Measurements from ENCODE around the gene TUFM.

Gene TUFM

GRCh38 chr16:28839899-28840298 lies 6.2 kb downstream of the TUFM start:
- in situ Hi-C loops (cut with MboI; ENCODE audit: low pct_unique_long_range_greater_than_20kb, low sequenced_read_pairs, unreplicated experiment), result no loop called here
- DNase-seq (ENCODE audit: low spot score), result no peak
- TF ChIP-seq, protein P1, sequence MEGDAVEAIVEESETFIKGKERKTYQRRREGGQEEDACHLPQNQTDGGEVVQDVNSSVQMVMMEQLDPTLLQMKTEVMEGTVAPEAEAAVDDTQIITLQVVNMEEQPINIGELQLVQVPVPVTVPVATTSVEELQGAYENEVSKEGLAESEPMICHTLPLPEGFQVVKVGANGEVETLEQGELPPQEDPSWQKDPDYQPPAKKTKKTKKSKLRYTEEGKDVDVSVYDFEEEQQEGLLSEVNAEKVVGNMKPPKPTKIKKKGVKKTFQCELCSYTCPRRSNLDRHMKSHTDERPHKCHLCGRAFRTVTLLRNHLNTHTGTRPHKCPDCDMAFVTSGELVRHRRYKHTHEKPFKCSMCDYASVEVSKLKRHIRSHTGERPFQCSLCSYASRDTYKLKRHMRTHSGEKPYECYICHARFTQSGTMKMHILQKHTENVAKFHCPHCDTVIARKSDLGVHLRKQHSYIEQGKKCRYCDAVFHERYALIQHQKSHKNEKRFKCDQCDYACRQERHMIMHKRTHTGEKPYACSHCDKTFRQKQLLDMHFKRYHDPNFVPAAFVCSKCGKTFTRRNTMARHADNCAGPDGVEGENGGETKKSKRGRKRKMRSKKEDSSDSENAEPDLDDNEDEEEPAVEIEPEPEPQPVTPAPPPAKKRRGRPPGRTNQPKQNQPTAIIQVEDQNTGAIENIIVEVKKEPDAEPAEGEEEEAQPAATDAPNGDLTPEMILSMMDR (IDR thresholded peaks at IDR 0.05; ENCODE audit: extremely low read depth, insufficient read depth, missing control alignments), result no peak

GRCh38 chr16:28839004-28839639 lies 7.0 kb downstream of the TUFM start:
- DNase-seq (ENCODE audit: low spot score), result no peak
- TF ChIP-seq, protein P1 (IDR thresholded peaks at IDR 0.05; ENCODE audit: extremely low read depth, insufficient read depth, missing control alignments), result no peak
- in situ Hi-C loops (cut with MboI; ENCODE audit: low pct_unique_long_range_greater_than_20kb, low sequenced_read_pairs, unreplicated experiment), result no loop called here

DNA sequence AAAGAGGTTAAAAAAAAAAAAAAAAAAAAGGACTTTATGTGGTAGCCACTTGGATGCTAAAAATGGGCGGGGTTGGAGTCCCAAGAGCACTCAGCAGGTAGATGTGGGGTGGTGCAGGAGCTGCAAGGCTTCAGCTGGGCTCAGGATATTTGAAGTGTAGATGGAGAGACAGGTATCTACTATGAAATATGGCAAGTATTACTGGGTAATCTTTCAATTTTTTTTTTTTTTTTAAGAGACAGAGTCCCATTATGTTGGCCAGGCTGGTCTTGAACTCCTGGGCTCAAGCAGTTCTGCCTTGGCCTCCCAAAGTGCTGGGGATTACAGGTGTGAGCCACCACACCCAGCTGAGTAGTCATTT lies 7.6 kb downstream of the TUFM start:
- no peak for DNase-seq (ENCODE audit: low spot score)
- in situ Hi-C loops (cut with MboI; ENCODE audit: low pct_unique_long_range_greater_than_20kb, low sequenced_read_pairs, unreplicated experiment), result no loop called here

GRCh38 chr16:28837672-28838557 lies 8.2 kb downstream of the TUFM start:
- TF ChIP-seq, protein P1 (IDR thresholded peaks at IDR 0.05; ENCODE audit: extremely low read depth, insufficient read depth, missing control alignments), result no peak
- DNase-seq (ENCODE audit: low spot score), result no peak
- in situ Hi-C loops (cut with MboI; ENCODE audit: low pct_unique_long_range_greater_than_20kb, low sequenced_read_pairs, unreplicated experiment), result no loop called here

More for the DNA sequence above, 7.6 kb downstream of the TUFM start:
- TF ChIP-seq, protein P1 (IDR thresholded peaks at IDR 0.05; ENCODE audit: extremely low read depth, insufficient read depth, missing control alignments), result no peak

GRCh38 chr16:28836761-28837064 lies 9.4 kb downstream of the TUFM start:
- DNase-seq (ENCODE audit: low spot score), result no peak
- TF ChIP-seq, protein P1 (IDR thresholded peaks at IDR 0.05; ENCODE audit: extremely low read depth, insufficient read depth, missing control alignments), result no peak
- in situ Hi-C loops (cut with MboI; ENCODE audit: low pct_unique_long_range_greater_than_20kb, low sequenced_read_pairs, unreplicated experiment), result no loop called here

GRCh38 chr16:28835864-28836760 lies 10.0 kb downstream of the TUFM start:
- TF ChIP-seq, protein P1 (IDR thresholded peaks at IDR 0.05; ENCODE audit: extremely low read depth, insufficient read depth, missing control alignments), result no peak
- DNase-seq (ENCODE audit: low spot score), result no peak
- in situ Hi-C loops (cut with MboI; ENCODE audit: low pct_unique_long_range_greater_than_20kb, low sequenced_read_pairs, unreplicated experiment), result no loop called here
